CD8-positive, alpha-beta memory T cell (primary cell): ENCODE results near the gene LRRC4B. TPM values are rescaled to one million over a fixed set of nuclear protein-coding genes. Genes with fewer than 3 reads are reported as not detected.
"Not testable (repeated sequence)": the region's sequence is repeated elsewhere in the genome, so short reads cannot be mapped to it uniquely, and the experiment has no call there.

Source experiments
- CTCF ChIA-PET: fragments of 350-600 bp; sonication (Branson Sonifier 250); formaldehyde crosslinking; loops from one replicate; lab custom pipeline; 2021; ENCODE audit warnings: antibody characterized with exemption; lab: Charles Lee
- POLR2A ChIA-PET: fragments of 350-600 bp; sonication (Branson Sonifier 250); formaldehyde crosslinking; loops from one replicate; lab custom pipeline; 2021; ENCODE audit warnings: antibody characterized with exemption; lab: Charles Lee
- DNase-seq, 5 donors: peaks; one replicate each; pipeline versions ENCODE4 v3.0.0 to v3.0.0-alpha.2; 2020 to 2022; ENCODE audit warnings: mixed read lengths in 1 of 5
- H3K27ac ChIP-seq: one replicate; pipeline ENCODE4 v1.7.0; 2013; ENCODE audit warnings: low read depth, mild to moderate bottlenecking, low read length, moderate library complexity
- H3K27me3 ChIP-seq: 2 replicates; pipeline ENCODE4 v1.7.0; 2013; ENCODE audit warnings: low read length, mild to moderate bottlenecking; ENCODE audit not compliant: insufficient read depth, poor library complexity, severe bottlenecking
- H3K36me3 ChIP-seq: 2 replicates; pipeline ENCODE4 v1.7.0; 2013; ENCODE audit warnings: mild to moderate bottlenecking, low read length, moderate library complexity; ENCODE audit not compliant: insufficient read depth
- H3K4me1 ChIP-seq: 2 replicates; pipeline ENCODE4 v1.7.0; 2013; ENCODE audit warnings: mild to moderate bottlenecking, low read length, moderate library complexity; ENCODE audit not compliant: insufficient read depth
- H3K4me3 ChIP-seq: 2 replicates; pipeline ENCODE4 v1.7.0; 2013; ENCODE audit warnings: mild to moderate bottlenecking, low read length
- H3K9me3 ChIP-seq: 2 replicates; pipeline ENCODE4 v1.7.0; 2013; ENCODE audit warnings: mild to moderate bottlenecking, low read length
- H3K27ac Mint-ChIP-seq, 8 donors: one replicate each; pipeline ENCODE4 v1.8.0; 2020 to 2021; ENCODE audit warnings: mixed read lengths in 8 of 8, mild to moderate bottlenecking in 6 of 8, inconsistent platforms in 3 of 8, moderate library complexity in 3 of 8
- H3K27me3 Mint-ChIP-seq, 2 donors: one replicate each; pipeline ENCODE4 v1.8.0; 2020 to 2021; ENCODE audit warnings: mixed read lengths in 2 of 2, mild to moderate bottlenecking in 1 of 2, moderate library complexity in 1 of 2
- H3K36me3 Mint-ChIP-seq, 3 donors: one replicate each; pipeline ENCODE4 v1.8.0; 2020 to 2021; ENCODE audit warnings: mixed read lengths in 3 of 3, inconsistent platforms in 1 of 3, mild to moderate bottlenecking in 1 of 3
- H3K4me1 Mint-ChIP-seq, 3 donors: one replicate each; pipeline ENCODE4 v1.8.0; 2020 to 2021; ENCODE audit warnings: mixed read lengths in 3 of 3, inconsistent platforms in 1 of 3, mild to moderate bottlenecking in 1 of 3
- H3K4me3 Mint-ChIP-seq, 7 donors: one replicate each; pipeline ENCODE4 v1.8.0; 2020 to 2021; ENCODE audit warnings: mixed read lengths in 7 of 7, mild to moderate bottlenecking in 6 of 7, moderate library complexity in 4 of 7, inconsistent platforms in 2 of 7
- H3K9me3 Mint-ChIP-seq, 5 donors: one replicate each; pipeline ENCODE4 v1.8.0; 2020 to 2022; ENCODE audit warnings: mixed read lengths in 5 of 5, mild to moderate bottlenecking in 3 of 5, moderate library complexity in 2 of 5, inconsistent platforms in 1 of 5
- polyA plus RNA-seq: library from polyadenylated mRNA; unstranded; fragments of 300-500 nt; fragmentation: Illumina TruSeq; gene quantifications from one replicate; pipeline ENCODE4 v1.2.3, GENCODE V29; 2021
- total RNA-seq, 2 experiments: library from RNA; stranded (reverse); gene quantifications; one replicate each; pipeline ENCODE4 v1.2.3, GENCODE V29; 2021

The LRRC4B gene, protein sequence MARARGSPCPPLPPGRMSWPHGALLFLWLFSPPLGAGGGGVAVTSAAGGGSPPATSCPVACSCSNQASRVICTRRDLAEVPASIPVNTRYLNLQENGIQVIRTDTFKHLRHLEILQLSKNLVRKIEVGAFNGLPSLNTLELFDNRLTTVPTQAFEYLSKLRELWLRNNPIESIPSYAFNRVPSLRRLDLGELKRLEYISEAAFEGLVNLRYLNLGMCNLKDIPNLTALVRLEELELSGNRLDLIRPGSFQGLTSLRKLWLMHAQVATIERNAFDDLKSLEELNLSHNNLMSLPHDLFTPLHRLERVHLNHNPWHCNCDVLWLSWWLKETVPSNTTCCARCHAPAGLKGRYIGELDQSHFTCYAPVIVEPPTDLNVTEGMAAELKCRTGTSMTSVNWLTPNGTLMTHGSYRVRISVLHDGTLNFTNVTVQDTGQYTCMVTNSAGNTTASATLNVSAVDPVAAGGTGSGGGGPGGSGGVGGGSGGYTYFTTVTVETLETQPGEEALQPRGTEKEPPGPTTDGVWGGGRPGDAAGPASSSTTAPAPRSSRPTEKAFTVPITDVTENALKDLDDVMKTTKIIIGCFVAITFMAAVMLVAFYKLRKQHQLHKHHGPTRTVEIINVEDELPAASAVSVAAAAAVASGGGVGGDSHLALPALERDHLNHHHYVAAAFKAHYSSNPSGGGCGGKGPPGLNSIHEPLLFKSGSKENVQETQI
- total RNA-seq (not detected), polyA plus RNA-seq (not detected)

DNA sequence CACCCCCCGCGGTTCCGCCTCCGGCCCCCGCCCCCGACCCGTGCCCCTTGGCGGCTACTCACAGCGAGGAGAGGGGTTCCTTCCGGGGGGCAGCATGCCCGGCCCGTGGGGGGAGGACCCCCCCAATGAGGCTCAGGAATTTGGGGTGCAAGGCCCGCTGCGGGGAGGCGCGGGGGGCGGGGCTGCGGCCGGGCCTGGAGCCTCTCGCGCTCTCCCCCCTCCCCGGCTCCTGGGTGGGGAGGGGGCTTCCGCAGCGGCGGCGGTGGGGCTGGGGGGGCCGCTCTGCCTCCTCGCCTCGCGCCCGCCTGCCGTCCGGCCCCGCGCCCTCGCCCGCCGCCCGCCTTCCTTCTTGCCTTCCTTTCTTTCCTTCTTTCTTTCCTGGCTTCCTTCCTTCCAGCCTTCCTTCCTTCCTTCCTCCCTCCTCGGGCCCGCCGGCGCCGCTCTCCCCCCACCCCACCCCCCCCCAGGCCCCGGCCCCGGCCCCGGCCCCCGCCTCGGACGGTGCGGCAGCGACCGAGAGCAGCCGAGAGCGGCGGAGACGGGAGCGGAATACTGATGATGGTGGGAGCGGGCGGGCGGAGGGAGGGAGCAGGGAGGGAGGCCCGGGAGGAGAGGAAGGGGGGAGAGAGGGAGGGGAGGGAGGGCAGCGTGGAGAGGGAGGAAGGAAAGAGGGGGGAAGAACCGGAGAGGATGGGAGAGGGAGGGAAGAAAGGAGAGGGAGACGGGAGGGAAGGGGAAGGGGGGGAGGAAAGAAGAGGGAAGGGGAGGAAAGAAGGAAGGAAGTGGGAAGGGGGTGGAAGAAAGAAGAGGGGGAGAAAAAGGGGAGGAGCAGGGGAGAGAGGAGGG lies at the start of gene LRRC4B:
LRRC4B (minus strand) TSS at position 554 of the 846 bp plus-strand sequence. CDS start 19,597 bp downstream, outside the sequence.
- ChIA-PET CTCF (no interaction called here), POLR2A (no interaction called here)
- Mint-ChIP-seq H3K9me3 (no peaks in the 10 kb centered on the region), H3K27ac (no peak within 1 kb of the TSS), H3K4me3 (peak within 1 kb of the TSS in 1 of 7 donors; percentile 24), H3K36me3 (no peaks in the 10 kb centered on the region), H3K27me3 (peaks cover 40 to 58% of the 10 kb centered on the region in 2 donors), H3K4me1 (peaks cover 2 to 14% (median 6%) of the 10 kb centered on the region in 3 donors)
- H3K27me3 ChIP-seq, result peaks cover 23% of the 10 kb centered on the region
- no peaks in the 10 kb centered on the region for H3K9me3 ChIP-seq
- H3K27ac ChIP-seq, result no peak within 1 kb of the TSS
- H3K4me3 ChIP-seq, result no peak within 1 kb of the TSS
- peak in 1 of 5 donors; percentile 4 for DNase-seq
- H3K36me3 ChIP-seq, result no peaks in the 10 kb centered on the region
- H3K4me1 ChIP-seq, result no peaks in the 10 kb centered on the region

DNA sequence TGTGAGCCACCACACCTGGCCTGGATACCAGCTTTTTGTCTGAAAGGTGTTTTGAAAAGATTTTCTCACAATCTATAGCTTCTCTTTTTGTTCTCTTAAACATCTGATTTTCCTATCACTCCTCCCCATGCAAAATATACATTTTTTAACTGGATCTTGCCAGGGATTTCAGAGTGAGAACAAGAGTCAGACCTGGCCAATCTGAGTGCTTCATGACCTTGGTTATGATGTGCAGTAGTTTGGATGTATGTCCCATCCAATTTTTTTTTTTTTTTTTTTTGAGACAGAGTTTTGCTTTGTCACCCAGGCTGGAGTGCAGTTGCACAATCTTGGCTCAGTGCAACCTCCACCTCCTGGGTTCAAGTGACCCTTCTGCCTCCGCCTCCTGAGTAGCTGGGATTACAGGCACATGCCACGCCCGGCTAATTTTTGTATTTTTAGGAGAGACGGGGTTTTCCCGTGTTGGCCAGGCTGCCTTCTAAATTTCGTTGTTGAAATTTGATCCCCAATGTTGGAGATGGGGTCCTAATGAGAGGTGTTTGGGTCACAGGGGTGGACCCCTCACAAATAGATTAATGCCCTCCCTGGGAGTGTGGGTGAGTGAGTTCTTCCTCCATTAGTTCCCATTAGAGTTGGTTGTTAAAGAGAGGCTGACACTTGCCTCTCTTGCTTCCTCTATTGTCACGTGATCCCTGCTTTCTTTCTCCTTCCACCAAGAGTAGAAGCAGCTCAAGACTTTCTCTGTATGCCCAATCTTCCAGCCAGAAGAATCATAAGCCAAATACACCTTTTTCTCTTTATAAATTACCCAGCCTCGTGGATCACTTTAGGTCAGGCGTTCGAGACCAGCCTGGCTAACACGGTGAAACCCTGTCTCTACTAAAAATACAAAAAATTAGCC lies 44.5 kb upstream of the LRRC4B start:
- H3K4me1 Mint-ChIP-seq, H3K9me3 Mint-ChIP-seq, H3K4me1 ChIP-seq, H3K27me3 ChIP-seq, H3K4me3 Mint-ChIP-seq, H3K36me3 Mint-ChIP-seq, DNase-seq, POLR2A ChIA-PET, CTCF ChIA-PET, H3K36me3 ChIP-seq, H3K27ac Mint-ChIP-seq, H3K9me3 ChIP-seq, H3K27ac ChIP-seq, H3K4me3 ChIP-seq: not testable (repeated sequence)
- H3K27me3 Mint-ChIP-seq, result peaks cover 20 to 24% of the 10 kb centered on the region in 2 donors

DNA sequence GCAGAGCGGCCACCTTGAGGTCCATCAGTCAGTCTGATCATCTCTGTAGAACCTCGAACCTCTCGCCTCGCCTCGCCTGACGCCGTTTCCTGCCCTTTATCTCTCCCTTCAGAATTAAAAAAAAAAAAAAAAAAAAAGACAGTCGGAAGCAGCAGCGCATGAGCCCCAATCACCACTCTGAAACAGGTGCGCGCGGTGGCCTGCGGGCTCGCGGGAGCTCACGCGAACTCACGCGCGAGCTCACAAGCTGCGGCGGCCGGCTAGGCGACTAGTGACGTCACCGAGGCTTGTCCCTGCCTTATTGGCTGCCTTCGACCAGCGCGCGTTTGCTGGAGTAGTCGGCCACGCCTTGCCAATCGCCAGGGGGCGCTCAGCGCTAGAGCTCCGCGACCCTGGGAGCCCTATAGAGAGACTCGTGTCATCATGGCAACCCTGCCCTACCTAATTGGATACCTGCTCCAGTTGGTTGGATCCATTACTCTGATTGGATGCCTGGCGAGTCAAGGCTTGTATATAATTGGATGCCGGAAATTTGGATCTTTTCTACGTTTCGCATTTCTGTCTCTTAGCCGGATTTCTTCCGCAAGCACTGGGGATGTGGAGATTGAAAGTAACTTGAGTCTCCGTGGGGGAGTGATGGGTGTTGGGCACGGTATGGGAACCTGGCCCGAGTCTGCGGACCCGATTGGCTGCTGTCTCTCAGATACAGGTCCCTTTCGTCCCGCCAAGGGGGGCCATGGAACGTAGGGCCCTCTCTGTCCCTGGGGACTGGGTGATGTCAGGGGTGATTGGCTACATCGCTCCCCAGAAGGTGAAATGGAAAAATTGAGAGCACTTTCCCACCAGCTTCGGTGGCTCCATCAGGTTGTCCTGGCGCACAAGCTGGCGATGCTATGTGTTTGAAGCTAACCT lies 39.9 kb upstream of the LRRC4B start:
- H3K9me3 ChIP-seq, result no peaks in the 10 kb centered on the region
- Mint-ChIP-seq H3K9me3 (peaks cover 3 to 9% (median 6%) of the 10 kb centered on the region in 5 donors), H3K4me3 (peak overlapping the region in 3 of 7 donors; percentile 15 to 51 (median 17)), H3K4me1 (peaks cover 6 to 11% (median 7%) of the 10 kb centered on the region in 3 donors), H3K27ac (peak overlapping the region in 1 of 8 donors; percentile 50), H3K27me3 (peaks cover 27 to 29% of the 10 kb centered on the region in 2 donors), H3K36me3 (peaks cover 0 to 2% (median 0%) of the 10 kb centered on the region in 3 donors)
- DNase-seq, result peak; percentile 31 to 72 (median 44)
- H3K4me1 ChIP-seq, result no peaks in the 10 kb centered on the region
- H3K36me3 ChIP-seq, result no peaks in the 10 kb centered on the region
- POLR2A ChIA-PET, result no interaction called here
- H3K27ac ChIP-seq, result no peak overlapping the region
- no peak overlapping the region for H3K4me3 ChIP-seq
- CTCF ChIA-PET, result no interaction called here
- no peaks in the 10 kb centered on the region for H3K27me3 ChIP-seq

DNA sequence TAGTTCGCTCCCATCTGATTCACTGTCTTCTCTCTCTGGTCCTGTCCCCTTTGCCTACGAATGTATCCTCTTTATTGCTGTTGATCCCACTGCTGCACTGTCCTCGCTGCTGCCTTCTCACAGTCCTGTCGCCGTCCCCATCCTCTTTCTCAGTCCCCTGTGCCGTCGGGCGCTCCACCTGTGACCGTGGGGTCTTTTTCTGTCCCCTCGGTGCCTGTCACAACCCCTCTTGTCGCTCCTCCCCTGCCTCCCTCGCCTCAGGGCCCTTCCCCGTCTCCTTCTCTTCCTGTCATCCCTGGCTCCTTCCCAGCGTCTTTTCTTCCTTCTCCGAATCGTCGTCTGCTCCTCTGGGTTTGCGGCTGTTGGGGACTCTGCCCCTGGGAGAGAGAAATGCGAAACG lies 39.2 kb upstream of the LRRC4B start:
- POLR2A ChIA-PET, result no interaction called here

DNA sequence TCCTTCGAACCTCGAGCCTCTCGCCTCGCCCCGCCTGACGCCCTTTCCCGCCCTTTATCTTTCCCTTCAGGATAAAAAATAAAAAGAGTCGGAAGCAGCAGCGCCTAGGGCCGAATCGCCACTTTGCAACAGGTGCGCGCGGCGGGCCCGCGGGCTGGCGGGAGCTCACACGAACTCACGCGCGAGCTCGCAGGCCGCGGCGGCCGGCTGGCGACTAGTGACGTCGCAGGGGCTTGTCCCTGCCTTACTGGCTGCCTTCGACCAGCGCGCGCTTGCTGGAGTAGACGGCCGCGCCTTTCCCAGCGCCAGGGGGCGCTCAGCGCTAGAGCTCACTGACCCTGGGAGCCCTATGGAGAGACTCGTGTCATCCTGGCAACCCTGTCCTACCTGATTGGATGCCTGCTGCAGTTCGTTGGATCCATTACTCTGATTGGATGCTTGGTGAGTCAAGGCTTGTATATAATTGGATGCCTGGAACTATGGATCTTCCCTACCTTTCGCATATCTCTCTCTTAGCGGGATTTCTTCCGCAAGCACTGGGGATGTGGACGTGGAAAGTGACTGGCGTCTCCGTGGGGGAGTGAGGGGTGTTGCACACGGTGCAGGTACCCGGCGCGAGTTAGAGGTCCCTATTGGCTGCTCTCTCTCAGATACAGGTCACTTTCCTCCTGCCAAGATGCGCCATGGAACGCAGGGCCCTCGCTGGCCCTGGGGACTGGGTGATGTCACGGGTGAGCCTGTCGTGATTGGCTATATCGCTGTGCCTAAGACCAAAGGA lies 38.0 kb upstream of the LRRC4B start:
- CTCF ChIA-PET, H3K27me3 ChIP-seq, H3K9me3 Mint-ChIP-seq, H3K27ac ChIP-seq, H3K9me3 ChIP-seq, H3K36me3 Mint-ChIP-seq, H3K36me3 ChIP-seq, POLR2A ChIA-PET, H3K27ac Mint-ChIP-seq, H3K4me1 ChIP-seq, H3K4me3 ChIP-seq, DNase-seq: not testable (repeated sequence)
- Mint-ChIP-seq H3K27me3 (peaks cover 34 to 40% of the 10 kb centered on the region in 2 donors), H3K4me1 (peaks cover 6 to 11% (median 7%) of the 10 kb centered on the region in 3 donors), H3K4me3 (peak overlapping the region in 1 of 7 donors; percentile 34)

More for the DNA sequence above, 39.2 kb upstream of the LRRC4B start:
- CTCF ChIA-PET, result no interaction called here
- H3K27me3 Mint-ChIP-seq, result peaks cover 30 to 32% of the 10 kb centered on the region in 2 donors
- Histone ChIP-seq H3K27me3 (no peaks in the 10 kb centered on the region), H3K4me1 (no peaks in the 10 kb centered on the region), H3K4me3 (no peak overlapping the region), H3K9me3 (no peaks in the 10 kb centered on the region), H3K27ac (no peak overlapping the region), H3K36me3 (no peaks in the 10 kb centered on the region)
- no peak overlapping the region for H3K27ac Mint-ChIP-seq
- H3K4me1 Mint-ChIP-seq, result peaks cover 6 to 11% (median 7%) of the 10 kb centered on the region in 3 donors
- peaks cover 3 to 9% (median 6%) of the 10 kb centered on the region in 5 donors for H3K9me3 Mint-ChIP-seq
- H3K4me3 Mint-ChIP-seq, result peak overlapping the region in 1 of 7 donors; percentile 24
- peaks cover 0 to 2% (median 0%) of the 10 kb centered on the region in 3 donors for H3K36me3 Mint-ChIP-seq
- no peak for DNase-seq

DNA sequence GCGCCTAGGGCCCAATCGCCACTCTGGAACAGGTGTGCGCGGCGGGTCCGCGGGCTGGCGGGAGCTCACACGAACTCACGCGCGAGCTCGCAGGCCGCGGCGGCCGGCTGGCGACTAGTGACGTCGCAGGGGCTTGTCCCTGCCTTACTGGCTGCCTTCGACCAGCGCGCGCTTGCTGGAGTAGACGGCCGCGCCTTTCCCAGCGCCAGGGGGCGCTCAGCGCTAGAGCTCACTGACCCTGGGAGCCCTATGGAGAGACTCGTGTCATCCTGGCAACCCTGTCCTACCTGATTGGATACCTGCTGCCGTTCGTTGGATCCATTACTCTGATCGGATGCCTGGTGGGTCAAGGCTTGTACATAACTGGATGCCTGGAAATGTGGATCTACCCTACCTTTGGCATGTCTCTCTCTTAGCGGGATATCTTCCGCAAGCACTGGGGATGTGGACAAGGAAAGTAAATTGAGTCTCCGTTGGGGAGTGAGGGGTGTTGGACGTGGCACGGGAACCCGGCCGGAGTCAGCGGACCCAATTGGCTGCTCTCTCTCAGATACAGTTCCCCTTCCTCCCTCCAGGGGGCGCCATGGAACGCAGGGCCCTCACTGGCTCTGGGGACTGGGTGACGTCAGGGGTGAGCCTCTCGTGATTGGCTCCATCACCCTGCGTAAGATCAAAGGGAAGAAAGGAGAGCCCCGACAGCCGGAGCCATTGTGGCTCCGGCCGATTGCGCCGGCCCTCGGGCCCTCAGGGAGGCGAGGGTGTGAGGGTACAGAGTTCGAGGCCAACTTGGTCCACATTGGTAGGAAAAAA lies 36.2 kb upstream of the LRRC4B start:
- H3K27ac ChIP-seq, H3K4me3 ChIP-seq, POLR2A ChIA-PET, H3K36me3 Mint-ChIP-seq, CTCF ChIA-PET, H3K4me1 ChIP-seq, DNase-seq, H3K9me3 Mint-ChIP-seq, H3K36me3 ChIP-seq, H3K4me3 Mint-ChIP-seq, H3K9me3 ChIP-seq, H3K27me3 ChIP-seq, H3K27ac Mint-ChIP-seq: not testable (repeated sequence)
- Mint-ChIP-seq H3K27me3 (peaks cover 29 to 44% of the 10 kb centered on the region in 2 donors), H3K4me1 (peaks cover 6 to 11% (median 7%) of the 10 kb centered on the region in 3 donors)
